ENCODE results near the gene CAPN14. TPM values are rescaled to one million over a fixed set of nuclear protein-coding genes. Genes with fewer than 3 reads are reported as not detected.

The CAPN14 gene
- total RNA-seq, 1 experiment from 2014 or later: not detected

DNA sequence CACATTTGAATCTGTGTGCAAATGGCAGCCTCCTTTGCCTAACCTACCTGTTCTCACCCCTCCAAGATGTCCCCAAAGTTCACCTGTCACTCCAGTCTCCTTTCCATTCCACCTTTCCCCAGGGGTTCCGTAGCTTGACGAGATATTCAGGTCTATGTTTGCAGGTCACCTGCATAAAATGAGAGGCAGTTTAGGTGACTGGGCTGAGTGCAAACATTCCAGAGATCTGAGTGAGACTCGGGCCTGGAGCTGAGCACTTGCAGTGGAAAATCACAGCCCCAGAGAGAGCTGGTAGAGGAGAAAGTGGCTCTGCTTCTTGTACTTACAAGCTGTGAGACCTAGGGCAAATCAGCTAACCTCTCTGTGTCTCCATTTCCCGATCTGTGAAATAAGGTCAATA is 20.1 kb downstream of the CAPN14 start:
- Histone ChIP-seq H3K4me2 (ENCODE audit: low read length) (peak overlapping the region; percentile 39), H3K9me3 (ENCODE audit: low read length) (no peaks in the 10 kb centered on the region), H3K9ac (ENCODE audit: low read length) (no peak overlapping the region), H3K4me3 (ENCODE audit: low read length) (no peak overlapping the region), H3K9me2 (replicated peaks; ENCODE audit: low read length) (no peaks in the 10 kb centered on the region), H2AFZ (ENCODE audit: low read length) (peak overlapping the region; percentile 24; the same call in 1 of the 2 replicates), H3K79me2 (ENCODE audit: low read length) (no peaks in the 10 kb centered on the region), H3K27me3 (ENCODE audit: low read length) (no peaks in the 10 kb centered on the region), H3F3A (ENCODE audit: low read length, unreplicated experiment) (no peaks in the 10 kb centered on the region), H3K27ac (ENCODE audit: low read length) (peak overlapping the region; percentile 42), H3K36me3 (ENCODE audit: low read depth, low read length) (no peaks in the 10 kb centered on the region), H4K20me1 (ENCODE audit: low read length) (no peaks in the 10 kb centered on the region), H3K4me1 (ENCODE audit: insufficient read depth, low read length) (peaks cover 18% of the 10 kb centered on the region)
- ATAC-seq (peak; percentile 63), DNase-seq (peak; percentile 80)
- BruUV-seq (replicated peaks): no TSS peak
- POLR2A ChIA-PET (ENCODE audit: unreplicated experiment): interaction anchor here (0.5 kb wide), 1 partner anchor 25 kb away, joined by 3 read pairs; no protein-coding TSS in a partner anchor
- CTCF ChIA-PET: no interaction called here
- intact Hi-C loops (cut with micrococcal nuclease): no loop called here
- TF ChIP-seq EZH2phosphoT487 (IDR thresholded peaks at IDR 0.05; ENCODE audit: borderline replicate concordance, low read length) (no peak), EZH2 (IDR thresholded peaks at IDR 0.05; ENCODE audit: low read length, unreplicated experiment) (no peak)
- TF ChIP-seq, protein P1, sequence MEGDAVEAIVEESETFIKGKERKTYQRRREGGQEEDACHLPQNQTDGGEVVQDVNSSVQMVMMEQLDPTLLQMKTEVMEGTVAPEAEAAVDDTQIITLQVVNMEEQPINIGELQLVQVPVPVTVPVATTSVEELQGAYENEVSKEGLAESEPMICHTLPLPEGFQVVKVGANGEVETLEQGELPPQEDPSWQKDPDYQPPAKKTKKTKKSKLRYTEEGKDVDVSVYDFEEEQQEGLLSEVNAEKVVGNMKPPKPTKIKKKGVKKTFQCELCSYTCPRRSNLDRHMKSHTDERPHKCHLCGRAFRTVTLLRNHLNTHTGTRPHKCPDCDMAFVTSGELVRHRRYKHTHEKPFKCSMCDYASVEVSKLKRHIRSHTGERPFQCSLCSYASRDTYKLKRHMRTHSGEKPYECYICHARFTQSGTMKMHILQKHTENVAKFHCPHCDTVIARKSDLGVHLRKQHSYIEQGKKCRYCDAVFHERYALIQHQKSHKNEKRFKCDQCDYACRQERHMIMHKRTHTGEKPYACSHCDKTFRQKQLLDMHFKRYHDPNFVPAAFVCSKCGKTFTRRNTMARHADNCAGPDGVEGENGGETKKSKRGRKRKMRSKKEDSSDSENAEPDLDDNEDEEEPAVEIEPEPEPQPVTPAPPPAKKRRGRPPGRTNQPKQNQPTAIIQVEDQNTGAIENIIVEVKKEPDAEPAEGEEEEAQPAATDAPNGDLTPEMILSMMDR (conservative IDR thresholded peaks at IDR 0.05; ENCODE audit: low read depth, low read length): no peak

DNA sequence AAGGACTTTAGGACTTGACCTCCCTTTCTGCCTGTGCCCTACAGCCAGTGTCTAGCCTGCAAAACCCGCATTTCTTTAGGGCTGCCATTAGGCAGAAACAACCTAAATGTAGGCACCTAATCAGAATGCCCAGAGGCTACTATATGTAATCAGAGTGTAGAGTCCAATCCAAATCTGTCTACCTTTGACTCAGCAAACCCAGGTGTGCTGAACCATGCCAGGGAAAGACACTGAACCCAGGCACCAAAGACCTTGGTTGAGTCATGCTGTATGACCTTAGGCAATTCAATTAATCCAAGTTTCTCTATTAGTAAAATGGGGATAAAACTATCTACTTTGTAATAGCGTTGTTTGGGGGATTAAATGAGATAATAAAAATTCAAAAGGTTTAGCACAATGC is 20.7 kb downstream of the CAPN14 start:
- Histone ChIP-seq H3K27ac (ENCODE audit: low read length) (peak overlapping the region; percentile 42), H3K4me2 (ENCODE audit: low read length) (peak overlapping the region; percentile 39), H3F3A (ENCODE audit: low read length, unreplicated experiment) (no peaks in the 10 kb centered on the region), H3K4me1 (ENCODE audit: insufficient read depth, low read length) (peaks cover 18% of the 10 kb centered on the region), H4K20me1 (ENCODE audit: low read length) (no peaks in the 10 kb centered on the region), H2AFZ (ENCODE audit: low read length) (no peak overlapping the region), H3K9me2 (replicated peaks; ENCODE audit: low read length) (no peaks in the 10 kb centered on the region), H3K9me3 (ENCODE audit: low read length) (no peaks in the 10 kb centered on the region), H3K79me2 (ENCODE audit: low read length) (no peaks in the 10 kb centered on the region), H3K4me3 (ENCODE audit: low read length) (no peak overlapping the region), H3K9ac (ENCODE audit: low read length) (no peak overlapping the region), H3K36me3 (ENCODE audit: low read depth, low read length) (no peaks in the 10 kb centered on the region), H3K27me3 (ENCODE audit: low read length) (no peaks in the 10 kb centered on the region)
- BruUV-seq (replicated peaks): no TSS peak
- ChIA-PET CTCF (no interaction called here), POLR2A (ENCODE audit: unreplicated experiment) (interaction anchor here (0.5 kb wide), 1 partner anchor 32 kb away, joined by 3 read pairs; no protein-coding TSS in a partner anchor)
- peak; percentile 59 for DNase-seq
- TF ChIP-seq EZH2phosphoT487 (IDR thresholded peaks at IDR 0.05; ENCODE audit: borderline replicate concordance, low read length) (no peak), EZH2 (IDR thresholded peaks at IDR 0.05; ENCODE audit: low read length, unreplicated experiment) (no peak)
- TF ChIP-seq, protein P1 (conservative IDR thresholded peaks at IDR 0.05; ENCODE audit: low read depth, low read length): no peak
- intact Hi-C loops (cut with micrococcal nuclease): no loop called here
- no peak for ATAC-seq

DNA sequence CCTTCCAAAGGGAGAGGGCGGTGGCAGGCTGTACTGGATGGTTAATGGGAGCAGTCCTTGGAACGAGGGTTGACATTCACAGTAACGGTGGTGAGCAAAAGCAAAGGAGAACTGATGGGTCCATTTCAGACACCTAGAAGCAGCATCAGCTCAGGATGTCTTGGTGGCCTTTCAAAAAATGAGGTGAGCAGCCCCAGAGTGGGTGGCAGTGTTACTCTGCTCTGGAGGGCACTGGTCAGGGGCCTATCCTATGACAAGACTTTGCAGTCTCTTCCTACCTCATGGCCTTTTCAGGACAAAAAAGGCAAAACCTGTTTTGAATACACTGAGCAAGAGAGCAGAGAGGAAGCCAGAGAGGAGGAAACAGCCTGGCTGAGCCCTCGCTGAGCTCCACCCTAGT is 23.5 kb downstream of the CAPN14 start:
- Histone ChIP-seq H3K4me2 (ENCODE audit: low read length) (no peak overlapping the region), H3K4me1 (ENCODE audit: insufficient read depth, low read length) (peaks cover 18% of the 10 kb centered on the region), H3K79me2 (ENCODE audit: low read length) (no peaks in the 10 kb centered on the region), H3K36me3 (ENCODE audit: low read depth, low read length) (no peaks in the 10 kb centered on the region), H3K9me3 (ENCODE audit: low read length) (no peaks in the 10 kb centered on the region), H3K9me2 (replicated peaks; ENCODE audit: low read length) (no peaks in the 10 kb centered on the region), H3K4me3 (ENCODE audit: low read length) (no peak overlapping the region), H4K20me1 (ENCODE audit: low read length) (no peaks in the 10 kb centered on the region), H3K27me3 (ENCODE audit: low read length) (no peaks in the 10 kb centered on the region), H3K9ac (ENCODE audit: low read length) (no peak overlapping the region), H2AFZ (ENCODE audit: low read length) (no peak overlapping the region), H3K27ac (ENCODE audit: low read length) (no peak overlapping the region), H3F3A (ENCODE audit: low read length, unreplicated experiment) (no peaks in the 10 kb centered on the region)
- ChIA-PET CTCF (no interaction called here), POLR2A (ENCODE audit: unreplicated experiment) (no interaction called here)
- TF ChIP-seq EZH2 (IDR thresholded peaks at IDR 0.05; ENCODE audit: low read length, unreplicated experiment): no peak
- no peak for TF ChIP-seq EZH2phosphoT487 (IDR thresholded peaks at IDR 0.05; ENCODE audit: borderline replicate concordance, low read length)
- TF ChIP-seq, protein P1 (conservative IDR thresholded peaks at IDR 0.05; ENCODE audit: low read depth, low read length): no peak
- intact Hi-C loops (cut with micrococcal nuclease): no loop called here
- DNase-seq: no peak
- BruUV-seq (replicated peaks): no TSS peak
- no peak for ATAC-seq

All from PC-3 (cell line).